ENCODE data around the gene GLI3.

GLI3 gene

DNA sequence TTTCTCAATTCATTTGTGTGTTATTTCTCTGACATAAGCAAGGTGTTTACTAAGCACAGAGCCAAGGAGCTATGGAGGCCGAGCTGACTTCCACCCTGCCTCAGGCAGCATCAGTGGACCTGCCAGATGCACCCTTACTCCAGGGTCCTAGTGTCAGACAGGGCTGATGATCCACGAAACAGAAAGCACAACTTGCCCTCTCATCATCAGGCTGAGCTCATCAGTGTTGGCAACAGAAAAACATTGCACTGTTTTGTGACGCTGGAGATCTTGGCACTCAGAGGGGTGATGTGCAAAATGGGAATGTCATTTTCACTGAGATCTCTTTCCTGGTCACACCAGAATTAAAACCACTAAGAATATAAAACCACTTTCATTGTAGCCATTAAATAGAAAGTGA is 201.8 kb downstream of the GLI3 start:
- no peaks in the 10 kb centered on the region for H3K27me3 ChIP-seq (ENCODE audit: insufficient read depth, low read length, poor library complexity)
- no peak for ATAC-seq (ENCODE audit: insufficient read depth, low read depth)
- no peak overlapping the region for H3K27ac ChIP-seq (ENCODE audit: low read length)
- no peaks in the 10 kb centered on the region for H3K79me2 ChIP-seq (ENCODE audit: insufficient read depth, low read length)
- no peaks in the 10 kb centered on the region for H3K4me1 ChIP-seq (ENCODE audit: insufficient read depth, low read length)
- no peaks in the 10 kb centered on the region for H3K9me3 ChIP-seq (ENCODE audit: insufficient read depth, low read length, severe bottlenecking)
- no peak for TF ChIP-seq EZH2 (IDR thresholded peaks at IDR 0.05; ENCODE audit: borderline replicate concordance, low read depth, low read length, severe bottlenecking)
- TF ChIP-seq CTCF (IDR thresholded peaks at IDR 0.05; ENCODE audit: borderline replicate concordance, extremely low read depth, low read length, poor library complexity, severe bottlenecking): no peak
- no peaks in the 10 kb centered on the region for H4K20me1 ChIP-seq (ENCODE audit: insufficient read depth, low read length)
- peaks cover 44% of the 10 kb centered on the region for H3K36me3 ChIP-seq (ENCODE audit: insufficient read depth, low read length)
- no peak overlapping the region for H3K4me3 ChIP-seq (ENCODE audit: low read depth in 1 of 2, low read length in 2 of 2)
- no peak overlapping the region for H2AFZ ChIP-seq (ENCODE audit: low read depth, low read length)
- no peak overlapping the region for H3K4me2 ChIP-seq (ENCODE audit: insufficient read depth, low read length)
- no peak overlapping the region for H3K9ac ChIP-seq (ENCODE audit: low read depth, low read length)
- DNase-seq: no peak

- ATAC-seq (ENCODE audit: insufficient read depth, low read depth) (no peak), DNase-seq (no peak)
- Histone ChIP-seq H3K4me3 (ENCODE audit: low read depth in 1 of 2, low read length in 2 of 2) (no peak overlapping the region), H3K36me3 (ENCODE audit: insufficient read depth, low read length) (peaks cover 32% of the 10 kb centered on the region), H2AFZ (ENCODE audit: low read depth, low read length) (no peak overlapping the region), H3K79me2 (ENCODE audit: insufficient read depth, low read length) (no peaks in the 10 kb centered on the region), H4K20me1 (ENCODE audit: insufficient read depth, low read length) (no peaks in the 10 kb centered on the region), H3K4me1 (ENCODE audit: insufficient read depth, low read length) (no peaks in the 10 kb centered on the region), H3K27ac (ENCODE audit: low read length) (no peak overlapping the region), H3K27me3 (ENCODE audit: insufficient read depth, low read length, poor library complexity) (no peaks in the 10 kb centered on the region), H3K9ac (ENCODE audit: low read depth, low read length) (no peak overlapping the region), H3K9me3 (ENCODE audit: insufficient read depth, low read length, severe bottlenecking) (no peaks in the 10 kb centered on the region), H3K4me2 (ENCODE audit: insufficient read depth, low read length) (no peak overlapping the region)
- TF ChIP-seq EZH2 (IDR thresholded peaks at IDR 0.05; ENCODE audit: borderline replicate concordance, low read depth, low read length, severe bottlenecking) (no peak), CTCF (IDR thresholded peaks at IDR 0.05; ENCODE audit: borderline replicate concordance, extremely low read depth, low read length, poor library complexity, severe bottlenecking) (no peak)
Observed at GRCh38 chr7:42033480-42033879, 203.5 kb downstream of the GLI3 start.

DNA sequence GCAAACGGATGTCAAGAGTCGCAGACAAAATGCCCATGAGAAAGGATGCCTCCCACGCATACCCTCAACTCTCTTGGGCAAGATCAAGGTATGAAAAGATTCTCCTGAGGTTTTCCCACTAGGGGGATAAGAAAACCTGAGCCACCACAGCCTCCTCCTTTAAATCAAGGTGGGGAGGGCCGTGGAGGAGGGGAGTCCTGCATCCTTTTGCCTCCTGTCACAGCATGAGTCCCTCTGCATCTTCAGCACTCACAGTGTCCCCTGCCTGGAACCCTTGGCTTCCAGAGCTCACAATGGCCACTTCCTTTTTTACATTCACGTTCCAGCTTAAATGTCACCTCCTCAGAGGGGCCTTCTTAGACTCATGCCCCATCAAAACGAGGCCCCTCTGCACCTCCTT is 207.6 kb downstream of the GLI3 start:
- Histone ChIP-seq H3K27ac (ENCODE audit: low read length) (no peak overlapping the region), H4K20me1 (ENCODE audit: insufficient read depth, low read length) (no peaks in the 10 kb centered on the region), H3K4me1 (ENCODE audit: insufficient read depth, low read length) (no peaks in the 10 kb centered on the region), H3K27me3 (ENCODE audit: insufficient read depth, low read length, poor library complexity) (no peaks in the 10 kb centered on the region), H3K36me3 (ENCODE audit: insufficient read depth, low read length) (peaks cover 18% of the 10 kb centered on the region), H3K4me2 (ENCODE audit: insufficient read depth, low read length) (no peak overlapping the region), H3K4me3 (ENCODE audit: low read depth in 1 of 2, low read length in 2 of 2) (no peak overlapping the region), H2AFZ (ENCODE audit: low read depth, low read length) (no peak overlapping the region), H3K9ac (ENCODE audit: low read depth, low read length) (no peak overlapping the region), H3K9me3 (ENCODE audit: insufficient read depth, low read length, severe bottlenecking) (no peaks in the 10 kb centered on the region), H3K79me2 (ENCODE audit: insufficient read depth, low read length) (no peaks in the 10 kb centered on the region)
- ATAC-seq (ENCODE audit: insufficient read depth, low read depth) (no peak), DNase-seq (no peak)
- TF ChIP-seq EZH2 (IDR thresholded peaks at IDR 0.05; ENCODE audit: borderline replicate concordance, low read depth, low read length, severe bottlenecking) (no peak), CTCF (IDR thresholded peaks at IDR 0.05; ENCODE audit: borderline replicate concordance, extremely low read depth, low read length, poor library complexity, severe bottlenecking) (no peak)

GRCh38 chr7:42027521-42027920 is 209.5 kb downstream of the GLI3 start:
- TF ChIP-seq CTCF (IDR thresholded peaks at IDR 0.05; ENCODE audit: borderline replicate concordance, extremely low read depth, low read length, poor library complexity, severe bottlenecking) (no peak), EZH2 (IDR thresholded peaks at IDR 0.05; ENCODE audit: borderline replicate concordance, low read depth, low read length, severe bottlenecking) (no peak)
- no peaks in the 10 kb centered on the region for H3K4me1 ChIP-seq (ENCODE audit: insufficient read depth, low read length)
- H3K9ac ChIP-seq (ENCODE audit: low read depth, low read length): no peak overlapping the region
- ATAC-seq (ENCODE audit: insufficient read depth, low read depth) (no peak), DNase-seq (no peak)
- no peaks in the 10 kb centered on the region for H3K9me3 ChIP-seq (ENCODE audit: insufficient read depth, low read length, severe bottlenecking)
- no peaks in the 10 kb centered on the region for H4K20me1 ChIP-seq (ENCODE audit: insufficient read depth, low read length)
- H3K79me2 ChIP-seq (ENCODE audit: insufficient read depth, low read length): no peaks in the 10 kb centered on the region
- no peak overlapping the region for H3K27ac ChIP-seq (ENCODE audit: low read length)
- H3K27me3 ChIP-seq (ENCODE audit: insufficient read depth, low read length, poor library complexity): no peaks in the 10 kb centered on the region
- H3K4me2 ChIP-seq (ENCODE audit: insufficient read depth, low read length): no peak overlapping the region
- peaks cover 35% of the 10 kb centered on the region for H3K36me3 ChIP-seq (ENCODE audit: insufficient read depth, low read length)
- no peak overlapping the region for H3K4me3 ChIP-seq (ENCODE audit: low read depth in 1 of 2, low read length in 2 of 2)
- no peak overlapping the region for H2AFZ ChIP-seq (ENCODE audit: low read depth, low read length)

Data from DND-41 (cell line).